Heart left ventricle (tissue), 16 donors: ENCODE data around the gene TBC1D25. TPM values are rescaled to one million over a fixed set of nuclear protein-coding genes. Genes with fewer than 3 reads are reported as not detected.

Source experiments
- ATAC-seq, 4 donors: fragments of 200-7000 bp; cut with Tn5 transposase; one replicate each; pipeline ENCODE4 v1.9.1; 2020 to 2022; ENCODE audit warnings: moderate library complexity in 4 of 4, mild to moderate bottlenecking in 3 of 4, moderate number of reproducible peaks in 1 of 4
- DNase-seq, 5 donors: peaks; one replicate each; pipeline ENCODE4 v3.0.0-alpha.2; 2020
- H3K27ac ChIP-seq, 12 donors: fragments of 200-600 bp; sonication (generic) in 4 of 12; one replicate each; pipeline versions ENCODE4 v1.5.0 to v1.8.0; 2016 to 2022; ENCODE audit warnings: mild to moderate bottlenecking in 2 of 12
- H3K27me3 ChIP-seq, 9 donors: fragments of 200-600 bp; sonication (generic) in 2 of 9; one replicate each; pipeline versions ENCODE4 v1.5.1 to v1.8.0; 2016 to 2022; ENCODE audit warnings: mild to moderate bottlenecking in 3 of 9
- H3K36me3 ChIP-seq, 9 donors: fragments of 200-600 bp; sonication (generic) in 2 of 9; one replicate each; pipeline versions ENCODE4 v1.5.0 to v1.8.0; 2018 to 2022; ENCODE audit warnings: mild to moderate bottlenecking in 2 of 9
- H3K4me1 ChIP-seq, 12 donors: fragments of 200-600 bp; sonication (generic) in 4 of 12; one replicate each; pipeline versions ENCODE4 v1.5.0 to v1.8.0; 2016 to 2022; ENCODE audit warnings: mild to moderate bottlenecking in 3 of 12
- H3K4me3 ChIP-seq, 12 donors: fragments of 200-600 bp; sonication (generic) in 4 of 12; one replicate each; pipeline versions ENCODE4 v1.5.0 to v1.8.0; 2017 to 2022; ENCODE audit warnings: mild to moderate bottlenecking in 9 of 12, moderate library complexity in 4 of 12
- H3K9me3 ChIP-seq, 12 donors: fragments of 200-600 bp; sonication (generic) in 4 of 12; one replicate each; pipeline versions ENCODE4 v1.5.0 to v1.8.0; 2016 to 2022; ENCODE audit warnings: mild to moderate bottlenecking in 1 of 12
- CTCF ChIP-seq, 12 donors: fragments of 200-600 bp; sonication (generic) in 4 of 12; IDR thresholded peaks; one replicate each; pipeline versions ENCODE4 v1.5.0 to v1.8.0; 2018 to 2022; ENCODE audit warnings: antibody characterized with exemption in 12 of 12, mild to moderate bottlenecking in 5 of 12
- POLR2A ChIP-seq, 2 donors: fragments of 450-650 bp; IDR thresholded peaks; one replicate each; pipeline ENCODE4 v1.6.1; 2017; ENCODE audit warnings: antibody characterized with exemption in 2 of 2, mild to moderate bottlenecking in 2 of 2, moderate library complexity in 2 of 2
- WGBS, 4 donors: extraction: QIAGEN DNeasy Blood & Tissue Kit in 2 of 4; methylation state at CpG; one replicate each; pipeline versions ENCODE4 v1.1.5 to v1.1.7; 2013 to 2018; 5-methylcytosine and 5-hydroxymethylcytosine counted together
- intact Hi-C, 10 donors: fragments of 100-400 bp; cut with DNase I; formaldehyde crosslinking; loops; one replicate each; pipeline versions ENCODE4 v1.11.1 to v1.14.2; 2022
- polyA plus RNA-seq, 2 donors: library from polyadenylated mRNA; stranded (reverse); fragments of 200-250 nt; gene quantifications; one replicate each; pipeline ENCODE4 v1.2.3, GENCODE V29; 2013
- total RNA-seq, 9 donors: library from RNA; depleted of rRNA in 2 of 9; stranded (reverse); fragments of >200 nt in 2 of 9; fragmentation: NEBNext Ultra II Directional in 3 of 9; extraction: Animal tissue kit (Norgen Biotek cat#: 25700) in 3 of 9; gene quantifications; one replicate each; pipeline versions ENCODE4 v1.1.0 to v1.2.4, GENCODE V29; 2016 to 2023
- donor health status: ischemic (EF 13 %, LVEDD 7.1; RV severe dilation, severe dysfunction).
- donor health status: healthy with polysubstance abuse.
- donor health status: DM: no; HTN: yes; CAD: no.
- donor health status: DM: no; HTN: no; CAD: no.
- donor health status: ischemic (EF 25% LVEDD 6.9; RV normal size, moderate dysfunction).
- donor health status: ischemic (EF 25% LVEDD 5.7; RV mildly dilated, moderate dysfunction).
- donor health status: healthy.
- donor health status: DM: yes; HTN: yes; CAD: no.
- donor health status: ischemic (EF 35%, LVEDD 5.7; RV mildly dilated, moderate dysfunction).
- donor health status: nonischemic (EF 11% LVEDD 7.7; RV severe dilation, severe dysfunction).
- donor health status: DM: yes; HTN: yes; CAD: no.
- donor health status: PGD.
- donor health status: ischemic (EF 29% LVEDD 5.4; RV normal size, mild dysfunction).
- donor health status: nonischemic (EF 23%, LVEDD 6.1; RV moderate dilation, normal function).

Gene TBC1D25
- total and polyA plus RNA-seq, 11 donors = 5.2 to 23.7 (median 16.8) TPM

GRCh38 chrX:48507246-48507645 lies 32.3 kb upstream of the TBC1D25 start:
- TF ChIP-seq POLR2A (IDR thresholded peaks at IDR 0.05) (no peak), CTCF (IDR thresholded peaks at IDR 0.05) (no peak)
- no peak for ATAC-seq
- no peaks in the 10 kb centered on the region for H3K9me3 ChIP-seq
- H3K36me3 ChIP-seq = peaks cover 0 to under 1% (median 0%) of the 10 kb centered on the region in 9 donors
- no peak overlapping the region for H3K27ac ChIP-seq
- H3K4me3 ChIP-seq = no peak overlapping the region
- intact Hi-C loops = loop anchor here in 2 of 10 donors (5.0 to 10.0 kb wide), 2 partner anchors 422 to 425 kb away; no protein-coding TSS in a partner anchor
- H3K27me3 ChIP-seq = no peaks in the 10 kb centered on the region
- peaks cover 0 to 10% (median 3%) of the 10 kb centered on the region in 12 donors for H3K4me1 ChIP-seq
- WGBS, 4 donors = 78 to 91% (median 81%) methylated on average over 5 of the region's 5 CpGs
- no peak for DNase-seq

- peak; percentile 85 to 97 (median 95) for ATAC-seq
- peak; percentile 87 to 92 (median 89) for DNase-seq
- no peaks in the 10 kb centered on the region for H3K27me3 ChIP-seq
- intact Hi-C loops = loop anchor here in 2 of 10 donors (5.0 to 10.0 kb wide), 2 partner anchors 424 to 426 kb away; no protein-coding TSS in a partner anchor
- WGBS, 4 donors = 0 to 39% (median 13%) methylated on average over 21 to 65 of the region's 65 CpGs
- no peaks in the 10 kb centered on the region for H3K9me3 ChIP-seq
- peaks cover 0 to 10% (median 3%) of the 10 kb centered on the region in 12 donors for H3K4me1 ChIP-seq
- peak within 1 kb of the TSS; percentile 31 to 97 (median 76) for H3K4me3 ChIP-seq
- H3K27ac ChIP-seq = peak within 1 kb of the TSS in 11 of 12 donors; percentile 50 to 86 (median 79)
- peaks cover 0 to 4% (median 0%) of the 10 kb centered on the region in 9 donors for H3K36me3 ChIP-seq
- TF ChIP-seq CTCF (IDR thresholded peaks at IDR 0.05) = no peak
- TF ChIP-seq POLR2A (IDR thresholded peaks at IDR 0.05) = peak in 1 of 2 donors; percentile 68
Measured at GRCh38 chrX:48508400-48509244, 30.9 kb upstream of the TBC1D25 start, which contains the start of gene PORCN. Gene PORCN, plus strand, starts transcription at chrX:48508992. Its CDS starts 829 bp downstream, at chrX:48509821.

- 2 to 33% (median 15%) methylated on average over 10 to 16 of the region's 16 CpGs for WGBS, 4 donors
- Histone ChIP-seq H3K27me3 (no peaks in the 10 kb centered on the region), H3K4me3 (peak overlapping the region; percentile 31 to 97 (median 76)), H3K4me1 (peaks cover 0 to 10% (median 3%) of the 10 kb centered on the region in 12 donors), H3K9me3 (no peaks in the 10 kb centered on the region), H3K27ac (peak overlapping the region in 10 of 12 donors; percentile 50 to 86 (median 80)), H3K36me3 (peaks cover 0 to 4% (median 0%) of the 10 kb centered on the region in 9 donors)
- ATAC-seq = peak in 2 of 4 donors; percentile 3 to 7
- TF ChIP-seq CTCF (IDR thresholded peaks at IDR 0.05) = no peak
- TF ChIP-seq POLR2A (IDR thresholded peaks at IDR 0.05) = no peak
- DNase-seq = no peak
- intact Hi-C loops = loop anchor here in 2 of 10 donors (5.0 to 10.0 kb wide), 2 partner anchors 424 to 427 kb away; no protein-coding TSS in a partner anchor
Measured at GRCh38 chrX:48509245-48509590, 30.3 kb upstream of the TBC1D25 start.

GRCh38 chrX:48509619-48510018 lies 29.9 kb upstream of the TBC1D25 start:
- TF ChIP-seq POLR2A (IDR thresholded peaks at IDR 0.05) = no peak
- TF ChIP-seq CTCF (IDR thresholded peaks at IDR 0.05) = no peak
- H3K4me1 ChIP-seq = peaks cover 0 to 10% (median 3%) of the 10 kb centered on the region in 12 donors
- 65 to 71% (median 69%) methylated on average over 11 of the region's 11 CpGs for WGBS, 4 donors
- ATAC-seq = no peak
- no peaks in the 10 kb centered on the region for H3K27me3 ChIP-seq
- H3K36me3 ChIP-seq = peaks cover 0 to 4% (median 0%) of the 10 kb centered on the region in 9 donors
- peak overlapping the region in 11 of 12 donors; percentile 62 to 97 (median 76) for H3K4me3 ChIP-seq
- H3K9me3 ChIP-seq = no peaks in the 10 kb centered on the region
- no peak for DNase-seq
- intact Hi-C loops = loop anchor here in 3 of 10 donors (5.0 to 10.0 kb wide), 2 partner anchors 425 to 427 kb away; no protein-coding TSS in a partner anchor
- H3K27ac ChIP-seq = peak overlapping the region in 1 of 12 donors; percentile 79
